Daoy (cell line): Measurements from ENCODE around the gene GZMM. TPM values are rescaled to one million over a fixed set of nuclear protein-coding genes. Genes with fewer than 3 reads are reported as not detected.

Source experiments
- DNase-seq: peaks from one replicate; pipeline ENCODE4 v3.0.0-alpha.2; 2015; ENCODE audit warnings: low read depth
- total RNA-seq: library from RNA; depleted of rRNA; stranded (reverse); fragments of >200 nt; shearing (Covaris generic); gene quantifications from 2 replicates; pipeline ENCODE4 v1.2.3, GENCODE V29; 2014; rRNA removed

Gene GZMM
- total RNA-seq, 1 experiment from 2014 or later, result 4.2 TPM

- DNase-seq, result no peak
Measured at GRCh38 chr19:597406-598315, 53.8 kb downstream of the GZMM start.

Other genes with a start within 250 kb of the GZMM start
- 8.8 and 12.9 TPM in 2 replicates for gene MIER2, start 199.3 kb upstream of the GZMM start, total RNA-seq
- gene C2CD4C, start 134.9 kb upstream of the GZMM start, total RNA-seq, result 0.06 TPM in 1 of 2 replicates, not detected in the other
- 0.11 TPM in 1 of 2 replicates, not detected in the other for gene SHC2, start 83.0 kb upstream of the GZMM start, total RNA-seq
- not detected in 2 replicates for gene MADCAM1, start 47.6 kb upstream of the GZMM start, total RNA-seq
- gene TPGS1, start 36.6 kb upstream of the GZMM start, total RNA-seq, result 54.9 and 58.9 TPM in 2 replicates
- gene CDC34, start 12.3 kb upstream of the GZMM start, total RNA-seq, result 105 and 108 TPM in 2 replicates
- gene BSG, start 28.5 kb downstream of the GZMM start, total RNA-seq, result 501 and 514 TPM in 2 replicates
- gene HCN2, start 45.8 kb downstream of the GZMM start, total RNA-seq, result 0.09 and 0.97 TPM in 2 replicates
- 92.3 and 96.8 TPM in 2 replicates for gene POLRMT, start 89.5 kb downstream of the GZMM start, total RNA-seq
- gene FGF22, start 95.8 kb downstream of the GZMM start, total RNA-seq, result not detected in 2 replicates
- gene RNF126, start 119.2 kb downstream of the GZMM start, total RNA-seq, result 58.2 and 62.7 TPM in 2 replicates
- gene FSTL3, start 132.3 kb downstream of the GZMM start, total RNA-seq, result 104 and 119 TPM in 2 replicates
- gene PRSS57, start 151.4 kb downstream of the GZMM start, total RNA-seq, result not detected in 2 replicates
- gene PALM, start 164.9 kb downstream of the GZMM start, total RNA-seq, result 1.1 and 7.7 TPM in 2 replicates
- gene MISP, start 207.1 kb downstream of the GZMM start, total RNA-seq, result 1.5 and 2.0 TPM in 2 replicates